H9 (cell line): ENCODE data around the gene SPEG. TPM values are rescaled to one million over a fixed set of nuclear protein-coding genes. Genes with fewer than 3 reads are reported as not detected.

Experiments used
- DNase-seq: peaks from one replicate; pipeline ENCODE4 v3.0.0-alpha.2; 2017
- H2AFZ ChIP-seq: one replicate; pipeline ENCODE4 v1.6.1; 2013; ENCODE audit warnings: mild to moderate bottlenecking, low read length, control low read depth, moderate library complexity
- H2AK5ac ChIP-seq: 2 replicates; pipeline ENCODE4 v1.6.1; 2013; ENCODE audit warnings: low read length, control low read depth, mixed read lengths; ENCODE audit not compliant: insufficient read length
- H2BK120ac ChIP-seq: one replicate; pipeline ENCODE4 v1.6.1; 2013; ENCODE audit warnings: low read depth, mild to moderate bottlenecking, low read length, control low read depth, inconsistent platforms; ENCODE audit not compliant: poor library complexity, severe bottlenecking
- H2BK12ac ChIP-seq: 2 replicates; pipeline ENCODE4 v1.6.1; 2013; ENCODE audit warnings: low read length, control low read depth, mixed read lengths, low read depth; ENCODE audit not compliant: insufficient read length
- H2BK15ac ChIP-seq: 2 replicates; pipeline ENCODE4 v1.6.1; 2013; ENCODE audit warnings: low read depth, low read length, control low read depth
- H2BK20ac ChIP-seq: one replicate; pipeline ENCODE4 v1.6.1; 2013; ENCODE audit warnings: low read depth, mild to moderate bottlenecking, low read length, control low read depth, inconsistent platforms; ENCODE audit not compliant: poor library complexity, severe bottlenecking
- H2BK5ac ChIP-seq: 2 replicates; pipeline ENCODE4 v1.6.1; 2013; ENCODE audit warnings: low read length, control low read depth, mixed read lengths; ENCODE audit not compliant: insufficient read length
- H3K14ac ChIP-seq: 2 replicates; pipeline ENCODE4 v1.6.1; 2013; ENCODE audit warnings: low read length, control low read depth; ENCODE audit not compliant: insufficient read depth
- H3K18ac ChIP-seq: 2 replicates; pipeline ENCODE4 v1.6.1; 2013; ENCODE audit warnings: low read depth, mild to moderate bottlenecking, mixed read lengths, low read length, control low read depth; ENCODE audit not compliant: insufficient read length
- H3K23ac ChIP-seq: 2 replicates; pipeline ENCODE4 v1.6.1; 2013; ENCODE audit warnings: low read length, control low read depth, mixed read lengths, low read depth; ENCODE audit not compliant: insufficient read length
- H3K23me2 ChIP-seq: 2 replicates; pipeline ENCODE4 v1.6.1; 2013; ENCODE audit warnings: low read depth, mild to moderate bottlenecking, mixed read lengths, low read length, control low read depth; ENCODE audit not compliant: insufficient read length, poor library complexity, severe bottlenecking
- H3K27ac ChIP-seq: 2 replicates; pipeline ENCODE4 v1.5.1; 2013; ENCODE audit warnings: low read length, control low read depth, mixed read lengths, low read depth; ENCODE audit not compliant: insufficient read length
- H3K27me3 ChIP-seq: 2 replicates; pipeline ENCODE4 v1.6.1; 2013; ENCODE audit warnings: low read length, control low read depth, inconsistent platforms; ENCODE audit not compliant: insufficient read depth
- H3K4ac ChIP-seq: 2 replicates; pipeline ENCODE4 v1.6.1; 2013; ENCODE audit warnings: low read depth, mild to moderate bottlenecking, control low read depth, inconsistent platforms, low read length, moderate library complexity
- H3K4me1 ChIP-seq: 2 replicates; pipeline ENCODE4 v1.6.1; 2013; ENCODE audit warnings: low read length, control low read depth, inconsistent platforms; ENCODE audit not compliant: insufficient read depth
- H3K4me2 ChIP-seq: 2 replicates; pipeline ENCODE4 v1.6.1; 2013; ENCODE audit warnings: low read length, control low read depth, mixed read lengths; ENCODE audit not compliant: insufficient read length, insufficient read depth
- H3K56ac ChIP-seq: 2 replicates; pipeline ENCODE4 v1.6.1; 2013; ENCODE audit warnings: low read depth, mild to moderate bottlenecking, mixed read lengths, low read length, control low read depth; ENCODE audit not compliant: insufficient read length
- H3K79me1 ChIP-seq: 2 replicates; pipeline ENCODE4 v1.6.1; 2013; ENCODE audit warnings: low read depth, mild to moderate bottlenecking, moderate library complexity, low read length, control low read depth, inconsistent platforms; ENCODE audit not compliant: insufficient read depth, poor library complexity, severe bottlenecking
- H3K79me2 ChIP-seq: 2 replicates; pipeline ENCODE4 v1.6.1; 2013; ENCODE audit warnings: low read length, control low read depth, inconsistent platforms; ENCODE audit not compliant: insufficient read depth
- H3K9ac ChIP-seq: 2 replicates; pipeline ENCODE4 v1.6.1; 2013; ENCODE audit warnings: low read length, control low read depth, mixed read lengths; ENCODE audit not compliant: insufficient read length; ENCODE audit errors: extremely low read depth
- H3K9me3 ChIP-seq: one replicate; pipeline ENCODE4 v1.6.1; 2013; ENCODE audit warnings: low read depth, low read length, inconsistent platforms; ENCODE audit not compliant: control insufficient read depth
- H3T11ph ChIP-seq: one replicate; pipeline ENCODE4 v1.6.1; 2013; ENCODE audit warnings: mild to moderate bottlenecking, low read length, control low read depth, inconsistent platforms
- H4K20me1 ChIP-seq: one replicate; pipeline ENCODE4 v1.6.1; 2013; ENCODE audit not compliant: control insufficient read depth, insufficient read length, insufficient read depth
- H4K5ac ChIP-seq: 2 replicates; pipeline ENCODE4 v1.6.1; 2013; ENCODE audit warnings: low read depth, mild to moderate bottlenecking, mixed read lengths, low read length, control low read depth; ENCODE audit not compliant: insufficient read length
- H4K8ac ChIP-seq: replicated peaks from 2 replicates; pipeline ENCODE4 v1.6.1; 2013; ENCODE audit warnings: low read length, control low read depth, mixed read lengths, low read depth; ENCODE audit not compliant: insufficient read length
- H4K91ac ChIP-seq: 2 replicates; pipeline ENCODE4 v1.6.1; 2013; ENCODE audit warnings: low read depth, mild to moderate bottlenecking, moderate library complexity, mixed read lengths, low read length, control low read depth; ENCODE audit not compliant: insufficient read length
- H3K27ac Mint-ChIP-seq, 3 experiments: 2 replicates in 2 of 3; 3 replicates in 1 of 3; pipeline ENCODE4 v1.8.0; 2020 to 2021; ENCODE audit warnings: mixed read lengths in 3 of 3, mild to moderate bottlenecking in 1 of 3, moderate library complexity in 1 of 3
- H3K27me3 Mint-ChIP-seq: 2 replicates; pipeline ENCODE4 v1.8.0; 2021; ENCODE audit warnings: low read depth, mild to moderate bottlenecking, moderate library complexity, mixed read lengths
- H3K36me3 Mint-ChIP-seq, 3 experiments: 2 replicates in 2 of 3; 3 replicates in 1 of 3; pipeline ENCODE4 v1.8.0; 2020 to 2021; ENCODE audit warnings: low read depth in 3 of 3, mixed read lengths in 3 of 3; ENCODE audit not compliant: insufficient read depth in 1 of 3
- H3K4me1 Mint-ChIP-seq, 2 experiments: 2 replicates each; pipeline ENCODE4 v1.8.0; 2020; ENCODE audit warnings: mixed read lengths in 2 of 2
- H3K4me3 Mint-ChIP-seq, 2 experiments: 2 replicates in 1 of 2; 3 replicates in 1 of 2; pipeline ENCODE4 v1.8.0; 2020 to 2021; ENCODE audit warnings: mild to moderate bottlenecking in 2 of 2, mixed read lengths in 2 of 2, moderate library complexity in 1 of 2
- H3K9me3 Mint-ChIP-seq, 2 experiments: 2 replicates in 1 of 2; 3 replicates in 1 of 2; pipeline ENCODE4 v1.8.0; 2020; ENCODE audit warnings: mild to moderate bottlenecking in 2 of 2, mixed read lengths in 2 of 2, moderate library complexity in 1 of 2
- WGBS: extraction: QIAGEN DNeasy Blood & Tissue Kit; methylation state at CpG from one replicate; pipeline ENCODE4 v1.1.7; 2013; ENCODE audit warnings: missing lambda C conversion rate, low lambda C conversion rate, mixed read lengths; ENCODE audit not compliant: insufficient read length; ENCODE audit errors: extremely low coverage; 5-methylcytosine and 5-hydroxymethylcytosine counted together
- total RNA-seq: library from RNA; stranded (reverse); gene quantifications from 2 replicates; pipeline ENCODE4 v1.2.1, GENCODE V29; 2021
- TF ChIP-seq, protein P1 (sequence below): fragments of 200-600 bp; sonication (generic); conservative IDR thresholded peaks from 3 replicates; pipeline ENCODE4 v1.8.0; 2021; ENCODE audit warnings: antibody characterized with exemption, mild to moderate bottlenecking

Gene SPEG
- total RNA-seq, 1 experiment from 2014 or later, result 23.7 TPM

DNA sequence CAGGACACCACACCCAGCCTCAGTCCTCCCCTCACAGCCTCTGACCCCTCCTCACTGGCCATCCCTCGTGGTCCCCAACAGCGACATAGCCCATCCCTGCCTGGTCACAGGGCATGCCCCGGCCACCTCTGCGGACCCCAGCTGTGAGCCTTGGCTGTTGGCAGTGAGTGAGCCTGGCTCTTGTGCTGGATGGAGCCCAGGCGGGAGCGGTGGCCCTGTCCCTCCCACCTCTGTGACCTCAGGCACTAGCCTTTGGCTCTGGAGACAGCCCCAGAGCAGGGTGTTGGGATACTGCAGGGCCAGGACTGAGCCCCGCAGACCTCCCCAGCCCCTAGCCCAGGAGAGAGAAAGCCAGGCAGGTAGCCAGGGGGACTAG lies 8.6 kb upstream of the SPEG start:
- Histone ChIP-seq H3K79me2 (no peaks in the 10 kb centered on the region), H2BK12ac (no peak overlapping the region), H3K23ac (no peak overlapping the region), H4K8ac (no peak overlapping the region), H3K4me2 (no peak overlapping the region), H3K4ac (no peak overlapping the region), H2BK20ac (no peak overlapping the region), H3K9ac (no peak overlapping the region), H2BK5ac (no peak overlapping the region), H2AFZ (no peak overlapping the region), H3K18ac (no peak overlapping the region), H2BK120ac (no peak overlapping the region), H4K20me1 (no peaks in the 10 kb centered on the region), H2BK15ac (no peak overlapping the region), H4K91ac (no peak overlapping the region), H3K9me3 (no peaks in the 10 kb centered on the region), H3T11ph (no peak overlapping the region), H2AK5ac (no peak overlapping the region), H3K56ac (no peak overlapping the region), H4K5ac (no peak overlapping the region), H3K23me2 (no peaks in the 10 kb centered on the region), H3K79me1 (no peaks in the 10 kb centered on the region), H3K4me1 (no peaks in the 10 kb centered on the region), H3K27me3 (no peaks in the 10 kb centered on the region), H3K14ac (no peak overlapping the region; the same call in 1 of the 2 replicates), H3K27ac (no peak overlapping the region)
- WGBS, result no CpG with 5 or more reads among the region's 7 CpGs
- Mint-ChIP-seq H3K4me1 (peaks cover 2 to 8% of the 10 kb centered on the region in 2 experiments; a peak in 3 of 4 replicates), H3K9me3 (no peaks in the 10 kb centered on the region; a peak in 1 of 5 replicates), H3K27ac (peak overlapping the region in 1 of 3 experiments; percentile 91; a peak in 2 of 7 replicates), H3K4me3 (no peak overlapping the region), H3K36me3 (no peaks in the 10 kb centered on the region; a peak in 1 of 7 replicates), H3K27me3 (peaks cover 21% of the 10 kb centered on the region)
- TF ChIP-seq, protein P1, sequence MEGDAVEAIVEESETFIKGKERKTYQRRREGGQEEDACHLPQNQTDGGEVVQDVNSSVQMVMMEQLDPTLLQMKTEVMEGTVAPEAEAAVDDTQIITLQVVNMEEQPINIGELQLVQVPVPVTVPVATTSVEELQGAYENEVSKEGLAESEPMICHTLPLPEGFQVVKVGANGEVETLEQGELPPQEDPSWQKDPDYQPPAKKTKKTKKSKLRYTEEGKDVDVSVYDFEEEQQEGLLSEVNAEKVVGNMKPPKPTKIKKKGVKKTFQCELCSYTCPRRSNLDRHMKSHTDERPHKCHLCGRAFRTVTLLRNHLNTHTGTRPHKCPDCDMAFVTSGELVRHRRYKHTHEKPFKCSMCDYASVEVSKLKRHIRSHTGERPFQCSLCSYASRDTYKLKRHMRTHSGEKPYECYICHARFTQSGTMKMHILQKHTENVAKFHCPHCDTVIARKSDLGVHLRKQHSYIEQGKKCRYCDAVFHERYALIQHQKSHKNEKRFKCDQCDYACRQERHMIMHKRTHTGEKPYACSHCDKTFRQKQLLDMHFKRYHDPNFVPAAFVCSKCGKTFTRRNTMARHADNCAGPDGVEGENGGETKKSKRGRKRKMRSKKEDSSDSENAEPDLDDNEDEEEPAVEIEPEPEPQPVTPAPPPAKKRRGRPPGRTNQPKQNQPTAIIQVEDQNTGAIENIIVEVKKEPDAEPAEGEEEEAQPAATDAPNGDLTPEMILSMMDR, result no peak
- peak; percentile 26 for DNase-seq
